MG63 (cell line): ENCODE results near the gene ATXN7L3B. TPM values are rescaled to one million over a fixed set of nuclear protein-coding genes. Genes with fewer than 3 reads are reported as not detected.
"Not testable (repeated sequence)": the region's sequence is repeated elsewhere in the genome, so short reads cannot be mapped to it uniquely, and the experiment has no call there.

Source experiments
- DNase-seq: peaks from one replicate; pipeline ENCODE4 v3.0.0-alpha.2; 2020
- H3K27me3 ChIP-seq: fragments of 250-450 bp; sonication (Bioruptor Pico); 2 replicates; pipeline ENCODE4 v1.5.1; 2020; ENCODE audit warnings: mild to moderate bottlenecking, moderate library complexity
- H3K36me3 ChIP-seq: fragments of 250-450 bp; sonication (Bioruptor Pico); 2 replicates; pipeline ENCODE4 v1.5.1; 2020; ENCODE audit warnings: mild to moderate bottlenecking, moderate library complexity
- H3K4me3 ChIP-seq: fragments of 250-450 bp; sonication (Bioruptor Pico); 2 replicates; pipeline ENCODE4 v1.5.1; 2020; ENCODE audit warnings: mild to moderate bottlenecking, moderate library complexity
- H3K9me3 ChIP-seq: fragments of 250-450 bp; sonication (Bioruptor Pico); 2 replicates; pipeline ENCODE4 v1.5.1; 2020; ENCODE audit warnings: mild to moderate bottlenecking, moderate library complexity
- total RNA-seq: library from RNA; depleted of rRNA; stranded (reverse); fragments of >200 nt; shearing (Covaris generic); gene quantifications from 2 replicates; pipeline ENCODE4 v1.2.3, GENCODE V29; 2014; ENCODE audit warnings: low replicate concordance; rRNA removed

ATXN7L3B gene
- 38.6 and 40.2 TPM in 2 replicates for total RNA-seq

- H3K36me3 ChIP-seq, result peaks cover 45% of the 10 kb centered on the region
- no peaks in the 10 kb centered on the region for H3K9me3 ChIP-seq
- DNase-seq, result peak; percentile 96
- H3K27me3 ChIP-seq, result no peaks in the 10 kb centered on the region
- peak within 1 kb of the TSS; percentile 79 for H3K4me3 ChIP-seq
Observed at GRCh38 chr12:74537707-74538385, at the start of gene ATXN7L3B. ATXN7L3B (plus strand) TSS chr12:74537835; CDS start chr12:74538113, 278 bp downstream.

- no peak for DNase-seq
- Histone ChIP-seq H3K27me3 (no peaks in the 10 kb centered on the region), H3K36me3 (no peaks in the 10 kb centered on the region), H3K9me3 (no peaks in the 10 kb centered on the region), H3K4me3 (no peak overlapping the region)
Observed at GRCh38 chr12:74488134-74488533, 49.5 kb upstream of the ATXN7L3B start.

GRCh38 chr12:74489543-74489942 is 48.1 kb upstream of the ATXN7L3B start:
- Histone ChIP-seq H3K36me3 (no peaks in the 10 kb centered on the region), H3K4me3 (no peak overlapping the region), H3K9me3 (no peaks in the 10 kb centered on the region), H3K27me3 (no peaks in the 10 kb centered on the region)
- no peak for DNase-seq

GRCh38 chr12:74490390-74491064 is 47.1 kb upstream of the ATXN7L3B start:
- no peak for DNase-seq
- no peaks in the 10 kb centered on the region for H3K9me3 ChIP-seq
- no peaks in the 10 kb centered on the region for H3K36me3 ChIP-seq
- H3K4me3 ChIP-seq, result peak overlapping the region; percentile 34
- H3K27me3 ChIP-seq, result no peaks in the 10 kb centered on the region

GRCh38 chr12:74491374-74491773 is 46.3 kb upstream of the ATXN7L3B start:
- no peak for DNase-seq
- H3K9me3 ChIP-seq, result no peaks in the 10 kb centered on the region

GRCh38 chr12:74499192-74499591 is 38.4 kb upstream of the ATXN7L3B start:
- Histone ChIP-seq H3K36me3 (no peaks in the 10 kb centered on the region), H3K9me3 (peaks cover 3% of the 10 kb centered on the region; the same call in 1 of the 2 replicates), H3K27me3 (no peaks in the 10 kb centered on the region), H3K4me3 (no peak overlapping the region)
- no peak for DNase-seq

More at GRCh38 chr12:74491374-74491773, 46.3 kb upstream of the ATXN7L3B start:
- Histone ChIP-seq H3K36me3 (no peaks in the 10 kb centered on the region), H3K4me3 (no peak overlapping the region), H3K27me3 (no peaks in the 10 kb centered on the region)

- not testable (repeated sequence) for H3K27me3 ChIP-seq, H3K36me3 ChIP-seq, H3K4me3 ChIP-seq
Observed at GRCh38 chr12:74508873-74509657, 28.6 kb upstream of the ATXN7L3B start.

GRCh38 chr12:74509886-74510285 is 27.7 kb upstream of the ATXN7L3B start:
- Histone ChIP-seq H3K9me3 (no peaks in the 10 kb centered on the region), H3K27me3 (no peaks in the 10 kb centered on the region)
- DNase-seq, result no peak

More at GRCh38 chr12:74508873-74509657, 28.6 kb upstream of the ATXN7L3B start:
- not testable (repeated sequence) for DNase-seq, H3K9me3 ChIP-seq

GRCh38 chr12:74514098-74514872 is 23.4 kb upstream of the ATXN7L3B start:
- Histone ChIP-seq H3K27me3 (no peaks in the 10 kb centered on the region), H3K4me3 (no peak overlapping the region), H3K9me3 (no peaks in the 10 kb centered on the region), H3K36me3 (no peaks in the 10 kb centered on the region)
- peak; percentile 7 for DNase-seq

More at GRCh38 chr12:74509886-74510285, 27.7 kb upstream of the ATXN7L3B start:
- H3K4me3 ChIP-seq, result no peak overlapping the region
- no peaks in the 10 kb centered on the region for H3K36me3 ChIP-seq

- no peaks in the 10 kb centered on the region for H3K36me3 ChIP-seq
- no peaks in the 10 kb centered on the region for H3K9me3 ChIP-seq
- H3K27me3 ChIP-seq, result no peaks in the 10 kb centered on the region
- H3K4me3 ChIP-seq, result no peak overlapping the region
- no peak for DNase-seq
Observed at GRCh38 chr12:74515849-74516248, 21.8 kb upstream of the ATXN7L3B start.

GRCh38 chr12:74526535-74526934 is 11.1 kb upstream of the ATXN7L3B start:
- Histone ChIP-seq H3K36me3 (no peaks in the 10 kb centered on the region), H3K9me3 (no peaks in the 10 kb centered on the region), H3K4me3 (no peak overlapping the region), H3K27me3 (no peaks in the 10 kb centered on the region)
- DNase-seq, result no peak

- no peaks in the 10 kb centered on the region for H3K27me3 ChIP-seq
- no peaks in the 10 kb centered on the region for H3K36me3 ChIP-seq
Observed at GRCh38 chr12:74527491-74527890, 10.1 kb upstream of the ATXN7L3B start.

GRCh38 chr12:74530676-74531075 is 7.0 kb upstream of the ATXN7L3B start:
- Histone ChIP-seq H3K27me3 (no peaks in the 10 kb centered on the region), H3K36me3 (no peaks in the 10 kb centered on the region), H3K4me3 (no peak overlapping the region), H3K9me3 (no peaks in the 10 kb centered on the region)
- no peak for DNase-seq

More at GRCh38 chr12:74527491-74527890, 10.1 kb upstream of the ATXN7L3B start:
- no peak for DNase-seq
- Histone ChIP-seq H3K9me3 (no peaks in the 10 kb centered on the region), H3K4me3 (no peak overlapping the region)

- H3K36me3 ChIP-seq, result peaks cover 25% of the 10 kb centered on the region
- H3K4me3 ChIP-seq, result no peak overlapping the region
- no peaks in the 10 kb centered on the region for H3K9me3 ChIP-seq
- H3K27me3 ChIP-seq, result no peaks in the 10 kb centered on the region
- DNase-seq, result no peak
Observed at GRCh38 chr12:74535536-74535935, 2.1 kb upstream of the ATXN7L3B start.

- DNase-seq, result no peak
- Histone ChIP-seq H3K4me3 (peak overlapping the region; percentile 79), H3K27me3 (no peaks in the 10 kb centered on the region), H3K9me3 (no peaks in the 10 kb centered on the region), H3K36me3 (peaks cover 40% of the 10 kb centered on the region)
Observed at GRCh38 chr12:74537126-74537706, 419 bp upstream of the ATXN7L3B start.
